NT2/D1 (cell line): ENCODE measurements around the gene KCNQ1.

Experiments
- SUZ12 ChIP-seq: IDR thresholded peaks from 2 replicates; pipeline ENCODE4 v1.6.1; 2011; ENCODE audit not compliant: insufficient read length, insufficient read depth; ENCODE audit errors: extremely low read depth
- YY1 ChIP-seq: IDR thresholded peaks from 2 replicates; pipeline ENCODE4 v1.6.1; 2011; ENCODE audit not compliant: insufficient read length, insufficient read depth
- ZNF274 ChIP-seq: IDR thresholded peaks from 2 replicates; pipeline ENCODE4 v1.6.1; 2011; ENCODE audit warnings: mild to moderate bottlenecking, low read depth, low read length

- TF ChIP-seq YY1: no peak
- TF ChIP-seq ZNF274: no peak
- no peak for TF ChIP-seq SUZ12
Observed at GRCh38 chr11:2599561-2600189, 154.9 kb downstream of the KCNQ1 start.
